Esophagus muscularis mucosa (tissue), 3 donors: Measurements from ENCODE around the gene DUSP19.

Source experiments
- CTCF ChIP-seq, 3 experiments: fragments of 200-600 bp in 2 of 3; fragments of 450-650 bp in 1 of 3; sonication (generic) in 2 of 3; IDR thresholded peaks; one replicate each; pipeline ENCODE4 v1.5.1; 2017 to 2019; ENCODE audit warnings: antibody characterized with exemption in 3 of 3, mild to moderate bottlenecking in 2 of 3, moderate library complexity in 1 of 3
- POLR2A ChIP-seq: fragments of 450-650 bp; IDR thresholded peaks from one replicate; pipeline ENCODE4 v1.6.1; 2017; ENCODE audit warnings: antibody characterized with exemption, moderate library complexity, mild to moderate bottlenecking, low read depth
- POLR2AphosphoS5 ChIP-seq, 2 donors: sonication (generic); formaldehyde crosslinking; IDR thresholded peaks; one replicate each; pipeline ENCODE4 v1.6.1; 2017; ENCODE audit warnings: antibody characterized with exemption in 2 of 2

- TF ChIP-seq CTCF (IDR thresholded peaks at IDR 0.05) (no peak), POLR2AphosphoS5 (IDR thresholded peaks at IDR 0.05) (no peak), POLR2A (no peak)
Measured at GRCh38 chr2:183124957-183125255, 46.4 kb downstream of the DUSP19 start.
